NCI-H748 (cell line): ENCODE measurements around the gene ZNF146.
"Not testable (repeated sequence)": the region's sequence is repeated elsewhere in the genome, so short reads cannot be mapped to it uniquely, and the experiment has no call there.

Source experiments
- DNase-seq: peaks from one replicate; lab custom pipeline; 2025; ENCODE audit not compliant: unreplicated experiment; lab: John Stamatoyannopoulos, UW

Gene ZNF146

GRCh38 chr19:36269295-36269694 is 54.4 kb downstream of the ZNF146 start:
- DNase-seq, result not testable (repeated sequence)
